GM12878 (cell line): ENCODE measurements around the gene ENGASE. TPM values are rescaled to one million over a fixed set of nuclear protein-coding genes. Genes with fewer than 3 reads are reported as not detected.

ENCODE experiments used
- ATAC-seq: fragments of 200-7000 bp; cut with Tn5 transposase; 3 replicates; pipeline ENCODE4 v1.9.1; 2020; ENCODE audit warnings: mild to moderate bottlenecking, moderate library complexity
- BruUV-seq: library from RNA; stranded (reverse); fragments of 400-500 nt; replicated peaks from 2 replicates; lab custom pipeline; 2021; lab: Mats Ljungman, UMichigan
- CTCF ChIA-PET: fragments of 300-600 bp; sonication (Branson Sonifier 250); formaldehyde crosslinking; extraction: SDS; loops from one replicate; lab custom pipeline; 2021; ENCODE audit warnings: inconsistent platforms; lab: Yijun Ruan, JAX
- POLR2A ChIA-PET: fragments of 350-600 bp; formaldehyde crosslinking; extraction: SDS; loops from one replicate; lab custom pipeline; 2021; ENCODE audit warnings: inconsistent platforms; lab: Charles Lee
- RAD21 ChIA-PET: fragments of 300-600 bp; sonication (Branson Sonifier 250); formaldehyde crosslinking; loops from one replicate; lab custom pipeline; 2023; ENCODE audit warnings: antibody characterized with exemption; ENCODE audit not compliant: unreplicated experiment; lab: Charles Lee
- SMC1A ChIA-PET: fragments of 300-600 bp; sonication (Branson Sonifier 250); formaldehyde crosslinking; loops from one replicate; lab custom pipeline; 2023; ENCODE audit not compliant: unreplicated experiment, uncharacterized antibody; lab: Charles Lee
- DNase-seq: peaks from one replicate; pipeline ENCODE4 v3.0.0-alpha.2; 2011; ENCODE audit warnings: low read depth, low spot score
- FAIRE-seq: peaks from 3 replicates; lab custom pipeline; 2011; peaks lifted over from hg19 to GRCh38; lab: Jason Lieb, UNC
- H2AFZ ChIP-seq: 2 replicates; pipeline ENCODE4 v1.6.0; 2011; ENCODE audit warnings: low read depth, low read length, control low read depth; ENCODE audit not compliant: control insufficient read depth
- H3K27ac ChIP-seq: 2 replicates; pipeline ENCODE4 v1.5.1; 2011; ENCODE audit warnings: control low read depth; ENCODE audit not compliant: control insufficient read depth, insufficient read depth
- H3K27me3 ChIP-seq, 2 experiments: replicated peaks in 1 of 2; 2 replicates each; pipeline versions ENCODE4 v1.6.0 to v1.6.1; 2011; ENCODE audit warnings: low read length in 1 of 2; ENCODE audit not compliant: control insufficient read depth in 2 of 2, insufficient read depth in 2 of 2
- H3K36me3 ChIP-seq, 2 experiments: 2 replicates each; pipeline ENCODE4 v1.5.1; 2011; ENCODE audit warnings: low read length in 1 of 2; ENCODE audit not compliant: control insufficient read depth in 2 of 2, insufficient read depth in 2 of 2
- H3K4me1 ChIP-seq: 2 replicates; pipeline ENCODE4 v1.6.1; 2011; ENCODE audit warnings: mild to moderate bottlenecking, low read length, moderate library complexity, mixed read lengths; ENCODE audit not compliant: control insufficient read depth, insufficient read depth
- H3K4me2 ChIP-seq: 2 replicates; pipeline ENCODE4 v1.6.0; 2011; ENCODE audit warnings: control low read depth; ENCODE audit not compliant: control insufficient read depth, insufficient read depth
- H3K4me3 ChIP-seq: fragments of 200-600 bp; sonication (generic); 2 replicates; pipeline ENCODE4 v1.5.1; 2016
- H3K79me2 ChIP-seq: 2 replicates; pipeline ENCODE4 v1.6.0; 2011; ENCODE audit warnings: low read length; ENCODE audit not compliant: control insufficient read depth, insufficient read depth
- H3K9ac ChIP-seq: 2 replicates; pipeline ENCODE4 v1.8.0; 2011; ENCODE audit warnings: low read length, control low read depth, mixed read lengths; ENCODE audit not compliant: control insufficient read depth, insufficient read depth
- H3K9me3 ChIP-seq: replicated peaks from 3 replicates; pipeline ENCODE4 v1.5.1; 2011; ENCODE audit warnings: mild to moderate bottlenecking, low read length; ENCODE audit not compliant: control insufficient read depth, insufficient read depth
- H4K20me1 ChIP-seq: 2 replicates; pipeline ENCODE4 v1.6.0; 2011; ENCODE audit not compliant: control insufficient read depth, insufficient read depth
- BCLAF1 ChIP-seq: fragments of 450-650 bp; IDR thresholded peaks from 2 replicates; pipeline ENCODE4 v1.6.1; 2017; ENCODE audit warnings: antibody characterized with exemption, mild to moderate bottlenecking, moderate library complexity
- CREB1 ChIP-seq: IDR thresholded peaks from 2 replicates; pipeline ENCODE4 v1.6.1; 2012; ENCODE audit warnings: low read depth, mild to moderate bottlenecking, inconsistent platforms
- EED ChIP-seq: sonication (generic); IDR thresholded peaks from 2 replicates; pipeline ENCODE4 v1.6.1; 2016; ENCODE audit warnings: antibody characterized with exemption, low read depth
- GATAD2B ChIP-seq: fragments of 450-650 bp; conservative IDR thresholded peaks from 2 replicates; pipeline ENCODE4 v1.6.1; 2017; ENCODE audit warnings: low read depth, mild to moderate bottlenecking, moderate library complexity
- IRF3 ChIP-seq: fragments of 450-650 bp; IDR thresholded peaks from 2 replicates; pipeline ENCODE4 v1.6.1; 2014; ENCODE audit warnings: mild to moderate bottlenecking
- MXI1 ChIP-seq: fragments of 150-350 bp; IDR thresholded peaks from 2 replicates; pipeline ENCODE4 v1.6.1; 2011; ENCODE audit warnings: low read depth, mild to moderate bottlenecking, inconsistent platforms, low read length, improper control_type of control experiment
- NFIC ChIP-seq: IDR thresholded peaks from 2 replicates; pipeline ENCODE4 v1.6.1; 2012; ENCODE audit warnings: low read depth, mild to moderate bottlenecking, inconsistent platforms, low read length, moderate library complexity
- NFXL1 ChIP-seq: fragments of 450-650 bp; IDR thresholded peaks from 2 replicates; pipeline ENCODE4 v1.6.1; 2017; ENCODE audit warnings: antibody characterized with exemption, mild to moderate bottlenecking, borderline replicate concordance
- NRF1 ChIP-seq: conservative IDR thresholded peaks from 2 replicates; pipeline ENCODE4 v1.6.1; 2011; ENCODE audit warnings: mild to moderate bottlenecking, low read depth, low read length, improper control_type of control experiment
- RAD21 ChIP-seq: IDR thresholded peaks from 2 replicates; pipeline ENCODE4 v1.6.1; 2011; ENCODE audit warnings: mild to moderate bottlenecking, low read depth, low read length, moderate library complexity; ENCODE audit not compliant: insufficient read depth
- RAD51 ChIP-seq: fragments of 450-650 bp; IDR thresholded peaks from 2 replicates; pipeline ENCODE4 v1.6.1; 2016; ENCODE audit warnings: moderate library complexity, mild to moderate bottlenecking, inconsistent platforms
- RCOR1 ChIP-seq: conservative IDR thresholded peaks from 2 replicates; pipeline ENCODE4 v1.6.1; 2012; ENCODE audit warnings: low read depth, low read length, improper control_type of control experiment
- STAT3 ChIP-seq: IDR thresholded peaks from 2 replicates; pipeline ENCODE4 v1.6.1; 2011; ENCODE audit warnings: low read depth, low read length, improper control_type of control experiment
- TCF7 ChIP-seq: IDR thresholded peaks from 2 replicates; pipeline ENCODE4 v1.6.1; 2014; ENCODE audit warnings: antibody characterized with exemption, borderline replicate concordance
- WGBS: methylation state at CpG from one replicate; pipeline ENCODE4 v1.1.6; 2016; ENCODE audit warnings: low lambda C conversion rate; ENCODE audit not compliant: insufficient replicate concordance, insufficient coverage; ENCODE audit errors: missing lambda C conversion rate; 5-methylcytosine and 5-hydroxymethylcytosine counted together
- in situ Hi-C: fragments of 300-500 bp; cut with MboI; formaldehyde crosslinking; loops from 9 replicates; pipeline ENCODE4 v1.14.3; 2018; ENCODE audit warnings: mixed read lengths
- intact Hi-C: fragments of 100-400 bp; cut with micrococcal nuclease; formaldehyde crosslinking; loops from one replicate; pipeline ENCODE4 v1.14.2; 2022; ENCODE audit not compliant: unreplicated experiment
- polyA plus RNA-seq, 11 experiments: library from polyadenylated mRNA; depleted of rRNA in 4 of 11; unstranded in 6 of 11; stranded (reverse) in 5 of 11; fragments of >200 nt; fragmentation: Nextera tagmentation in 4 of 11; fragmentation: Illumina TruSeq in 1 of 11; extraction: Ambion mirVana in 4 of 11; extraction: Trizol in 1 of 11; gene quantifications; 1 replicate in 1 of 11; 2 replicates in 10 of 11; pipeline versions ENCODE4 v1.2.1 to v1.2.3, GENCODE V29; 2011 to 2016; ENCODE audit warnings: inconsistent platforms in 2 of 11, missing spikeins in 2 of 11, low read depth in 1 of 11
- total RNA-seq, 4 experiments: library from RNA; depleted of rRNA in 3 of 4; stranded (reverse); fragments of >200 nt in 3 of 4; fragmentation: Illumina TruSeq in 1 of 4; extraction: Trizol in 1 of 4; gene quantifications; 2 replicates each; pipeline versions ENCODE4 v1.2.1 to v1.2.3, GENCODE V29; 2013 to 2021

The ENGASE gene
- total and polyA plus RNA-seq, 10 of the 15 experiments (the other 5 are each of a cell fraction or from before 2014, with no cell fraction given): 0.18 to 28.9 (median 10.5) TPM

DNA sequence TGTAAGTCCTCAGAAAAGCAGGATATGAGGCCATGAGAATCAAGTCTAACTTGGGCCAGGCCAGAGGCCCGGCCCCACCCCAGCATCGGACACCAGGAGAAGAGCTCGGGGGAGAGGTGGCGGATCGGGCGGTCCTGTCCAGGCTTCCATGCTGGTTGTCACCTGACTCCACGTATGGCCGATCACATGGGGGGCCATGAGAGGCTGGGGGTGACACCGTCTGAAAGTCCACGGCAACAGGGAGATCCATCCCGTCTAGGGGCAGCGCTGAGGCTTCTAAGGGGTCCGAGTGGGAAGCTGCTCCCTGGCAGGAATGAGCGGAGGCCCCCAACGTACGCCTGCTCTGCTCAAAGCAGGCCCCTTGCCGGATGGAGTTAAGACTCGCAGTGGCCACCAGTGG is 25.8 kb downstream of the ENGASE start:
- no peaks in the 10 kb centered on the region; a peak in 3 of 4 replicates for H3K27me3 ChIP-seq
- H2AFZ ChIP-seq: no peak overlapping the region
- ATAC-seq: no peak
- no peak overlapping the region for H3K27ac ChIP-seq
- BruUV-seq: no TSS peak
- no peak for FAIRE-seq
- no peak overlapping the region for H3K4me3 ChIP-seq
- no peaks in the 10 kb centered on the region for H3K36me3 ChIP-seq
- 47% methylated on average over 18 of the region's 18 CpGs for WGBS
- no peak overlapping the region for H3K9ac ChIP-seq
- ChIA-PET POLR2A (no interaction called here), SMC1A (no interaction called here)
- no peak overlapping the region for H3K4me2 ChIP-seq
- H3K9me3 ChIP-seq: no peaks in the 10 kb centered on the region
- H3K4me1 ChIP-seq: no peaks in the 10 kb centered on the region
- no peaks in the 10 kb centered on the region for H3K79me2 ChIP-seq
- TF ChIP-seq CREB1: no peak
- no peak for TF ChIP-seq EED
- TF ChIP-seq STAT3: no peak
- TF ChIP-seq NFIC: no peak
- TF ChIP-seq MXI1: no peak
- TF ChIP-seq NFXL1: no peak
- TF ChIP-seq, all 136 proteins: peak for 0
- DNase-seq: no peak
- ChIA-PET CTCF (interaction anchor here (0.6 kb wide), 1 partner anchor 292 kb away, joined by 3 read pairs; no protein-coding TSS in a partner anchor), RAD21 (no interaction called here)
- intact Hi-C loops: no loop called here
- H4K20me1 ChIP-seq: no peaks in the 10 kb centered on the region
- in situ Hi-C loops: no loop called here

GRCh38 chr17:79101111-79101673 is 26.6 kb downstream of the ENGASE start:
- in situ Hi-C loops (no loop called here), intact Hi-C loops (no loop called here)
- 31% methylated on average over 12 of the region's 13 CpGs for WGBS
- POLR2A ChIA-PET: no interaction called here
- FAIRE-seq (no peak), ATAC-seq (no peak), DNase-seq (no peak)
- H3K36me3 ChIP-seq: no peaks in the 10 kb centered on the region
- no peaks in the 10 kb centered on the region; a peak in 2 of 4 replicates for H3K27me3 ChIP-seq
- no peak overlapping the region for H3K27ac ChIP-seq
- H3K4me2 ChIP-seq: no peak overlapping the region
- RAD21 ChIA-PET: no interaction called here
- SMC1A ChIA-PET: interaction anchor here (0.5 kb wide), 1 partner anchor 230 kb away, joined by 3 read pairs; no protein-coding TSS in a partner anchor
- TF ChIP-seq BCLAF1 (no peak), NRF1 (no peak), RCOR1 (no peak), RAD21 (no peak), GATAD2B (no peak), RAD51 (no peak), TCF7 (no peak), IRF3 (no peak)
- no peak overlapping the region for H3K9ac ChIP-seq
- H3K9me3 ChIP-seq: no peaks in the 10 kb centered on the region
- H3K4me3 ChIP-seq: no peak overlapping the region
- H4K20me1 ChIP-seq: no peaks in the 10 kb centered on the region
- H2AFZ ChIP-seq: no peak overlapping the region
- BruUV-seq: no TSS peak
- no peaks in the 10 kb centered on the region for H3K4me1 ChIP-seq
- no peaks in the 10 kb centered on the region for H3K79me2 ChIP-seq
- CTCF ChIA-PET: interaction anchor here (0.6 kb wide), 1 partner anchor 291 kb away, joined by 3 read pairs; no protein-coding TSS in a partner anchor
